Osteoblast (primary cell): ENCODE results near the gene IZUMO2. TPM values are rescaled to one million over a fixed set of nuclear protein-coding genes. Genes with fewer than 3 reads are reported as not detected.

Experiments used
- DNase-seq: peaks from one replicate; pipeline ENCODE4 v3.0.0; 2011; ENCODE audit warnings: low spot score, mixed read lengths; ENCODE audit not compliant: insufficient read length; ENCODE audit errors: missing footprints
- H2AFZ ChIP-seq: 2 replicates; pipeline ENCODE4 v1.6.0; 2011; ENCODE audit warnings: mild to moderate bottlenecking, low read length
- H3K27ac ChIP-seq: 2 replicates; pipeline ENCODE4 v1.5.1; 2011; ENCODE audit warnings: mild to moderate bottlenecking, low read depth, low read length, moderate library complexity
- H3K27me3 ChIP-seq: 2 replicates; pipeline ENCODE4 v1.6.0; 2012; ENCODE audit warnings: mild to moderate bottlenecking, control low read depth, inconsistent platforms, low read length, moderate library complexity; ENCODE audit not compliant: insufficient read depth
- H3K36me3 ChIP-seq: 2 replicates; pipeline ENCODE4 v1.5.1; 2011; ENCODE audit warnings: mild to moderate bottlenecking, low read length, control low read depth, moderate library complexity; ENCODE audit not compliant: insufficient read depth
- H3K4me1 ChIP-seq: 2 replicates; pipeline ENCODE4 v1.5.1; 2011; ENCODE audit warnings: mild to moderate bottlenecking, low read length, control low read depth, moderate library complexity; ENCODE audit not compliant: insufficient read depth
- H3K4me2 ChIP-seq: 2 replicates; pipeline ENCODE4 v1.6.0; 2011; ENCODE audit warnings: mild to moderate bottlenecking, low read length; ENCODE audit not compliant: insufficient read depth
- H3K4me3 ChIP-seq: fragments of 200-600 bp; sonication (generic); 3 replicates; pipeline ENCODE4 v1.5.1; 2012; ENCODE audit warnings: mild to moderate bottlenecking, low read length, inconsistent platforms; ENCODE audit not compliant: insufficient read depth
- H3K79me2 ChIP-seq: 2 replicates; pipeline ENCODE4 v1.6.0; 2012; ENCODE audit warnings: mild to moderate bottlenecking, low read length, control low read depth, inconsistent platforms; ENCODE audit not compliant: insufficient read depth
- H3K9me3 ChIP-seq: 2 replicates; pipeline ENCODE4 v1.5.1; 2011; ENCODE audit warnings: low read depth, low read length, control low read depth
- H4K20me1 ChIP-seq: 2 replicates; pipeline ENCODE4 v1.6.0; 2012; ENCODE audit warnings: mild to moderate bottlenecking, low read length, control low read depth; ENCODE audit not compliant: insufficient read depth
- total RNA-seq: library from RNA; depleted of rRNA; stranded (reverse); fragments of >200 nt; gene quantifications from 2 replicates; pipeline ENCODE4 v1.2.3, GENCODE V29; 2012
- TF ChIP-seq, protein P1 (sequence below): IDR thresholded peaks from 2 replicates; pipeline ENCODE4 v1.5.1; 2011; ENCODE audit warnings: mild to moderate bottlenecking, low read depth, low read length, moderate library complexity; ENCODE audit errors: extremely low read depth

The IZUMO2 gene
- total RNA-seq, 1 donor = not detected

DNA sequence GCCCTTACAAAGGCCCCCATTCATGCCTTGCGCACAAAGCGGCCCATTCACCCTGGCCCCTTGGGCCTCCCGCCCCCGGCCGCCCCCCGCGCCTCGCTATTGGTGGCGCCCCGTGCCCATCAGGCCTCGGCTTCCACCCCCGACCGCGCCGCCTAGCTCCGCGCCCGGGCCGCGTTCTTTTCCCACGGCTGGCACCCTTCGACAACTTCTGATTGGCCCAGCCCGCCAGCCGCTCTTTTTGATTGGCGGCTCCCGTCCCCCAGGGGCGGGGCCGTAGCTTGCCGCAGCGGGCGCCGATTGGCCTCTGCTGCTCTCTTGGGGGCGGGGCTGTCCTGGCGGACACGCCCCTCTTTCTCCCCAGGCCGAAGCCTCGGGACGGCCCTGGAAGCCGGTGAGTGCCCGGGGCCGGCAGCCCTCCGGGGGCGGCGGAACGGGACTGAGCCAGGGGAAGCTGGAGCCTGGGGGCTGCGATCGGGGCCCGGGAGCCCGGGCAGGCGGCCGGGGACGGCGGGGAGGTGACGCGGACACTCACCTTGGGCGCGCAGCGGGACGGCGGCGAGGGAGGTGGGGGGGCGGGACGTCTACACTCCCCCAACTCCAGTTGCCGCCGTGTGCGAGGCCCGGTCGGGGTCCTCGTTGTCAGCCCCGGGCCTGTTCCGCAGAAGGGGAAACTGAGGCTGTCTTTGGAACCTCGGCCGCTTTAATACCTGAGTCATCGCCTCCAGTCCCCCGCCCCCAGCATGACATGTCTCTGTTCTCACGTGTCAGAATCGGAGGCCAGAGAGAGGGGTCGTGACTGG is 40.4 kb upstream of the IZUMO2 start, which contains the start of gene MYH14:
Gene MYH14, plus strand, starts transcription at position 342 of the 800 bp plus-strand sequence. CDS start 6,744 bp downstream, outside the sequence.
- Histone ChIP-seq H3K4me1 (no peaks in the 10 kb centered on the region), H4K20me1 (no peaks in the 10 kb centered on the region), H3K9me3 (no peaks in the 10 kb centered on the region), H2AFZ (no peak within 1 kb of the TSS), H3K79me2 (no peaks in the 10 kb centered on the region), H3K36me3 (no peaks in the 10 kb centered on the region), H3K27ac (no peak within 1 kb of the TSS), H3K27me3 (peaks cover 18% of the 10 kb centered on the region), H3K4me3 (no peak within 1 kb of the TSS), H3K4me2 (no peak within 1 kb of the TSS)
- DNase-seq = peak; percentile 97
- TF ChIP-seq, protein P1, sequence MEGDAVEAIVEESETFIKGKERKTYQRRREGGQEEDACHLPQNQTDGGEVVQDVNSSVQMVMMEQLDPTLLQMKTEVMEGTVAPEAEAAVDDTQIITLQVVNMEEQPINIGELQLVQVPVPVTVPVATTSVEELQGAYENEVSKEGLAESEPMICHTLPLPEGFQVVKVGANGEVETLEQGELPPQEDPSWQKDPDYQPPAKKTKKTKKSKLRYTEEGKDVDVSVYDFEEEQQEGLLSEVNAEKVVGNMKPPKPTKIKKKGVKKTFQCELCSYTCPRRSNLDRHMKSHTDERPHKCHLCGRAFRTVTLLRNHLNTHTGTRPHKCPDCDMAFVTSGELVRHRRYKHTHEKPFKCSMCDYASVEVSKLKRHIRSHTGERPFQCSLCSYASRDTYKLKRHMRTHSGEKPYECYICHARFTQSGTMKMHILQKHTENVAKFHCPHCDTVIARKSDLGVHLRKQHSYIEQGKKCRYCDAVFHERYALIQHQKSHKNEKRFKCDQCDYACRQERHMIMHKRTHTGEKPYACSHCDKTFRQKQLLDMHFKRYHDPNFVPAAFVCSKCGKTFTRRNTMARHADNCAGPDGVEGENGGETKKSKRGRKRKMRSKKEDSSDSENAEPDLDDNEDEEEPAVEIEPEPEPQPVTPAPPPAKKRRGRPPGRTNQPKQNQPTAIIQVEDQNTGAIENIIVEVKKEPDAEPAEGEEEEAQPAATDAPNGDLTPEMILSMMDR = no peak

DNA sequence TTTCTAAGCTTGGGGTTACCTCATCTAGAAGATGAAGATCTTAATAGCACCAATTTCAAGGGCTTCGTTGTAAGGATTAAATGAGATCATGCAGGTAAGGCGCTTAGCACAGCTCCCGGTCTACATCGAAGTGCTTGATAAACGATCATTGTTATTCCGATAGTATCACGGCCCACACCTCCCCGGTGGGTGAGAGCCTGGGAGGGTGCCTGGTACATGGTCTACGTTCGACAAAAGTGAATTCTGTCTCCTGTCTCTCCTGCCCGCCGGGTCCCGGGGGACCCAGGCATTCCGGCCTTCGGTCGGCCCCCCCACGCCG is 39.8 kb upstream of the IZUMO2 start:
- Histone ChIP-seq H3K27me3 (peaks cover 18% of the 10 kb centered on the region), H3K4me3 (no peak overlapping the region), H3K4me2 (no peak overlapping the region), H3K4me1 (no peaks in the 10 kb centered on the region), H3K9me3 (no peaks in the 10 kb centered on the region), H3K27ac (no peak overlapping the region), H2AFZ (no peak overlapping the region), H4K20me1 (no peaks in the 10 kb centered on the region), H3K79me2 (no peaks in the 10 kb centered on the region), H3K36me3 (no peaks in the 10 kb centered on the region)
- DNase-seq = no peak
- TF ChIP-seq, protein P1 = no peak

DNA sequence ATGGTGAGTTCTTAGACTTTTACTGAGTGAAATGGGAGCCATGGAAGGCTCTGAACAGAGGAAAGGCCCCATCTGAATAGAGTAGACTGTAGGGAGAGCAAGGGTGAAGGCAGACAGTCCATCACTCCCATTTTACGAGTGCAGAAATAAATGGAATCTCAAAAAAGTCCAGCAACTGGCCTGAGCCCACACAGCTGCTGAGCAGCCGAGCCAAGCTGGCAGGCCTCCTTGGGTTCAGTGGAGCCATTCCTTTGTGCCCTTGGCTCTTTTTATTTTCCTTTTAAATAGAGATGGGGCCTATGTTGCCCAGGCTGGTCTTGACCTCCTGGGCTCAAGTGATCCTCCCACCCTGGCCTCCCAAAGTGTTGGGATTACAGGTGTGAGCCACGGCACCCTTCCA is 39.3 kb upstream of the IZUMO2 start:
- H3K4me2 ChIP-seq = no peak overlapping the region
- H2AFZ ChIP-seq = no peak overlapping the region
- no peaks in the 10 kb centered on the region for H3K79me2 ChIP-seq
- no peaks in the 10 kb centered on the region for H3K36me3 ChIP-seq
- DNase-seq = no peak
- no peaks in the 10 kb centered on the region for H3K4me1 ChIP-seq
- TF ChIP-seq, protein P1 = no peak
- H3K27ac ChIP-seq = no peak overlapping the region
- H4K20me1 ChIP-seq = no peaks in the 10 kb centered on the region
- no peaks in the 10 kb centered on the region for H3K9me3 ChIP-seq
- peaks cover 18% of the 10 kb centered on the region for H3K27me3 ChIP-seq
- H3K4me3 ChIP-seq = no peak overlapping the region

DNA sequence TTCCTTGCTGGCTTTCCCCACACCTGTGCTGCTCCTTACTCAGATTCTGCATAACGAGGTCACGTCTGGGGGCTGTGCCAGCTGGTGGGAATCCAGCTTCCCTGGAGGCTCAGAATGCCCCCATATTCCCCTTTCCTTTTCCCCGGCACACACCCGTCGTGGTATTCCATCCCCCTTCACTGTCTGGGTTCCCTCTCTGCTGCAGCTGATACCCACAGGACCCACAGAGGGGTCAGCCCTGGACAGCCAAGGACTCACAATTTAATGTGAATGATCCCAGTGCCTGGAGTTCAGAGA is 36.1 kb upstream of the IZUMO2 start:
- TF ChIP-seq, protein P1 = no peak
- Histone ChIP-seq H3K4me1 (no peaks in the 10 kb centered on the region), H3K36me3 (no peaks in the 10 kb centered on the region), H2AFZ (no peak overlapping the region), H3K27me3 (peaks cover 15% of the 10 kb centered on the region), H4K20me1 (no peaks in the 10 kb centered on the region), H3K79me2 (no peaks in the 10 kb centered on the region), H3K27ac (no peak overlapping the region), H3K4me3 (no peak overlapping the region), H3K9me3 (no peaks in the 10 kb centered on the region), H3K4me2 (no peak overlapping the region)
- DNase-seq = no peak
